Measurements from ENCODE around the gene TRPC3.

TRPC3 gene

GRCh38 chr4:121950212-121950679, 1.6 kb downstream of the TRPC3 start:
- TF ChIP-seq SNAI2 (CRISPR knock-in tag; IDR thresholded peaks at IDR 0.05) (no peak), CREB5 (CRISPR knock-in tag; IDR thresholded peaks at IDR 0.05; ENCODE audit: low read depth) (no peak), ZFP30 (CRISPR knock-in tag; IDR thresholded peaks at IDR 0.05) (no peak), PPARA (CRISPR knock-in tag; IDR thresholded peaks at IDR 0.05; ENCODE audit: borderline replicate concordance) (no peak), ZC3H10 (CRISPR knock-in tag; IDR thresholded peaks at IDR 0.05) (no peak), PATZ1 (CRISPR knock-in tag; IDR thresholded peaks at IDR 0.05; ENCODE audit: borderline replicate concordance) (no peak), TOX (CRISPR knock-in tag; IDR thresholded peaks at IDR 0.05; ENCODE audit: borderline replicate concordance) (no peak), CSRNP3 (CRISPR knock-in tag; IDR thresholded peaks at IDR 0.05) (no peak), RARB (CRISPR knock-in tag; IDR thresholded peaks at IDR 0.05) (no peak), ZNF565 (CRISPR knock-in tag; conservative IDR thresholded peaks at IDR 0.05; ENCODE audit: low read depth) (no peak), POU6F1 (CRISPR knock-in tag; IDR thresholded peaks at IDR 0.05; ENCODE audit: borderline replicate concordance, low read depth) (no peak), ZFP3 (CRISPR knock-in tag; IDR thresholded peaks at IDR 0.05) (no peak), ISL1 (CRISPR knock-in tag; IDR thresholded peaks at IDR 0.05) (no peak), CSDC2 (CRISPR knock-in tag; IDR thresholded peaks at IDR 0.05) (no peak)
- ATAC-seq = peak; percentile 90

GRCh38 chr4:121946644-121947043, 5.2 kb downstream of the TRPC3 start:
- TF ChIP-seq ESRRG (CRISPR knock-in tag; IDR thresholded peaks at IDR 0.05) = no peak
- no peak for TF ChIP-seq GLIS3 (CRISPR knock-in tag; IDR thresholded peaks at IDR 0.05)
- TF ChIP-seq RARB (CRISPR knock-in tag; IDR thresholded peaks at IDR 0.05) = no peak
- ATAC-seq = no peak

- ATAC-seq = peak; percentile 73
- no peak for TF ChIP-seq ZC3H10 (CRISPR knock-in tag; IDR thresholded peaks at IDR 0.05)
- TF ChIP-seq RARB (CRISPR knock-in tag; IDR thresholded peaks at IDR 0.05) = no peak
- TF ChIP-seq CREB5 (CRISPR knock-in tag; IDR thresholded peaks at IDR 0.05; ENCODE audit: low read depth) = no peak
- no peak for TF ChIP-seq PATZ1 (CRISPR knock-in tag; IDR thresholded peaks at IDR 0.05; ENCODE audit: borderline replicate concordance)
- TF ChIP-seq ESRRG (CRISPR knock-in tag; IDR thresholded peaks at IDR 0.05) = no peak
- TF ChIP-seq ZFP30 (CRISPR knock-in tag; IDR thresholded peaks at IDR 0.05) = no peak
- no peak for TF ChIP-seq TOX (CRISPR knock-in tag; IDR thresholded peaks at IDR 0.05; ENCODE audit: borderline replicate concordance)
- TF ChIP-seq ISL1 (CRISPR knock-in tag; IDR thresholded peaks at IDR 0.05) = no peak
- TF ChIP-seq POU6F1 (CRISPR knock-in tag; IDR thresholded peaks at IDR 0.05; ENCODE audit: borderline replicate concordance, low read depth) = no peak
- TF ChIP-seq GLIS3 (CRISPR knock-in tag; IDR thresholded peaks at IDR 0.05) = no peak
- TF ChIP-seq TSHZ2 (CRISPR knock-in tag; IDR thresholded peaks at IDR 0.05) = no peak
- TF ChIP-seq ZNF565 (CRISPR knock-in tag; conservative IDR thresholded peaks at IDR 0.05; ENCODE audit: low read depth) = no peak
- TF ChIP-seq CSRNP3 (CRISPR knock-in tag; IDR thresholded peaks at IDR 0.05) = no peak
- TF ChIP-seq BACH2 (CRISPR knock-in tag; IDR thresholded peaks at IDR 0.05; ENCODE audit: borderline replicate concordance) = no peak
- TF ChIP-seq CSDC2 (CRISPR knock-in tag; IDR thresholded peaks at IDR 0.05) = no peak
- no peak for TF ChIP-seq ARNTL (CRISPR knock-in tag; IDR thresholded peaks at IDR 0.05; ENCODE audit: borderline replicate concordance, low read depth)
- no peak for TF ChIP-seq ZNF8 (CRISPR knock-in tag; IDR thresholded peaks at IDR 0.05)
- TF ChIP-seq ZFP3 (CRISPR knock-in tag; IDR thresholded peaks at IDR 0.05) = no peak
Observed at GRCh38 chr4:121943941-121944340, 7.9 kb downstream of the TRPC3 start.

Data from SK-N-SH treated with all-trans-retinoic acid at 6 μM for 48 hours (cell line).